HepG2 (cell line): ENCODE measurements around the gene CTU2. TPM values are rescaled to one million over a fixed set of nuclear protein-coding genes. Genes with fewer than 3 reads are reported as not detected.

Source experiments
- AGO2 ChIP-seq: fragments of 200-400 bp; formaldehyde crosslinking; optimal IDR thresholded peaks from 2 replicates; pipeline ENCODE3; 2017; ENCODE audit warnings: mild to moderate bottlenecking, low read depth, low read length, moderate library complexity
- IKZF1 ChIP-seq: fragments of 450-650 bp; IDR thresholded peaks from 2 replicates; pipeline ENCODE4 v1.7.1; 2016
- MNT ChIP-seq: fragments of 450-650 bp; IDR thresholded peaks from 2 replicates; pipeline ENCODE4 v1.6.1; 2016
- MTF1 ChIP-seq: sonication (generic); formaldehyde crosslinking; IDR thresholded peaks from 2 replicates; pipeline ENCODE4 v1.5.0; 2020; ENCODE audit warnings: missing genetic modification reagents
- MTF2 ChIP-seq: sonication (generic); formaldehyde crosslinking; IDR thresholded peaks from 2 replicates; pipeline ENCODE4 v1.5.0; 2020; ENCODE audit warnings: missing genetic modification reagents, borderline replicate concordance
- PRMT3 ChIP-seq: sonication (generic); formaldehyde crosslinking; IDR thresholded peaks from 2 replicates; pipeline ENCODE4 v1.8.1; 2022; ENCODE audit warnings: low read depth, mild to moderate bottlenecking, moderate library complexity, missing genetic modification reagents, borderline replicate concordance
- RBFOX2 ChIP-seq: fragments of 200-400 bp; formaldehyde crosslinking; IDR thresholded peaks from 2 replicates; pipeline ENCODE4 v1.6.1; 2017; ENCODE audit warnings: low read depth, mild to moderate bottlenecking, low read length
- SOX5 ChIP-seq: IDR thresholded peaks from 2 replicates; pipeline ENCODE4 v1.6.1; 2016; ENCODE audit warnings: borderline replicate concordance
- TBL1XR1 ChIP-seq: fragments of 150-350 bp; IDR thresholded peaks from 2 replicates; pipeline ENCODE4 v1.6.1; 2014; ENCODE audit warnings: borderline replicate concordance, low read length; ENCODE audit not compliant: partially characterized antibody
- TOE1 ChIP-seq: sonication (generic); formaldehyde crosslinking; IDR thresholded peaks from 2 replicates; pipeline ENCODE4 v1.4.0; 2020; ENCODE audit warnings: mild to moderate bottlenecking, missing genetic modification reagents
- YEATS2 ChIP-seq: sonication (generic); formaldehyde crosslinking; IDR thresholded peaks from 2 replicates; pipeline ENCODE4 v1.4.0; 2020; ENCODE audit warnings: missing genetic modification reagents, borderline replicate concordance
- ZBTB33 ChIP-seq: sonication (generic); formaldehyde crosslinking; IDR thresholded peaks from 2 replicates; pipeline ENCODE4 v1.4.0; 2020; ENCODE audit warnings: missing genetic modification reagents
- ZNF160 ChIP-seq: sonication (generic); formaldehyde crosslinking; IDR thresholded peaks from 2 replicates; pipeline ENCODE4 v1.8.0; 2022; ENCODE audit warnings: mild to moderate bottlenecking, inconsistent platforms, missing genetic modification reagents
- ZNF230 ChIP-seq: sonication (generic); formaldehyde crosslinking; IDR thresholded peaks from 2 replicates; pipeline ENCODE4 v1.4.0; 2020; ENCODE audit warnings: mild to moderate bottlenecking, missing genetic modification reagents
- ZNF256 ChIP-seq: sonication (generic); formaldehyde crosslinking; conservative IDR thresholded peaks from 2 replicates; pipeline ENCODE4 v1.4.0; 2020; ENCODE audit warnings: missing genetic modification reagents
- ZNF510 ChIP-seq: sonication (generic); formaldehyde crosslinking; IDR thresholded peaks from 2 replicates; pipeline ENCODE4 v1.4.0; 2020; ENCODE audit warnings: low read depth, mild to moderate bottlenecking, missing genetic modification reagents
- ZNF691 ChIP-seq: sonication (generic); formaldehyde crosslinking; IDR thresholded peaks from 2 replicates; pipeline ENCODE4 v1.4.0; 2020; ENCODE audit warnings: missing genetic modification reagents, low read depth, mild to moderate bottlenecking, borderline replicate concordance
- ZNF773 ChIP-seq: sonication (generic); formaldehyde crosslinking; IDR thresholded peaks from 2 replicates; pipeline ENCODE4 v1.4.0; 2020; ENCODE audit warnings: missing genetic modification reagents, borderline replicate concordance
- ZNF800 ChIP-seq: sonication (generic); formaldehyde crosslinking; IDR thresholded peaks from 2 replicates; pipeline ENCODE4 v1.4.0; 2020; ENCODE audit warnings: missing genetic modification reagents
- polyA plus RNA-seq, 8 experiments: library from polyadenylated mRNA; depleted of rRNA in 3 of 8; stranded (reverse) in 7 of 8; unstranded in 1 of 8; fragments of >200 nt; fragmentation: Illumina TruSeq in 4 of 8; extraction: Trizol in 4 of 8; gene quantifications; 2 replicates each; pipeline versions ENCODE4 v1.2.1 to v1.2.3, GENCODE V29; 2011 to 2016; ENCODE audit warnings: low read depth in 4 of 8, missing spikeins in 1 of 8, mixed read lengths in 1 of 8; ENCODE audit not compliant: insufficient read depth in 1 of 8
- total RNA-seq, 5 experiments: library from RNA; depleted of rRNA; stranded (reverse); fragments of >200 nt; fragmentation: Illumina TruSeq; extraction: Trizol; gene quantifications; 2 replicates each; pipeline ENCODE4 v1.2.3, GENCODE V29; 2016; ENCODE audit warnings: low read depth in 1 of 5

CTU2 gene
- total and polyA plus RNA-seq, 2 of the 13 experiments (the other 11 are each of a cell fraction or from before 2014, with no cell fraction given) = 13.3 to 21.9 TPM

GRCh38 chr16:88706229-88706964, at the start of gene CTU2, which contains the start of gene RNF166 (continued):
- TF ChIP-seq MNT (peak; percentile 83), AGO2 (no peak), ZNF773 (CRISPR knock-in tag) (no peak; the same call in 1 of the 2 replicates), ZBTB33 (CRISPR knock-in tag) (peak; percentile 58), ZNF160 (CRISPR knock-in tag) (peak; percentile 85), ZNF230 (peak; percentile 69; the same call in 1 of the 2 replicates), ZNF256 (CRISPR knock-in tag) (no peak), RBFOX2 (peak; percentile 84), MTF2 (no peak; the same call in 1 of the 2 replicates), PRMT3 (CRISPR knock-in tag) (no peak), MTF1 (0 out of 2 replicates have a peak, but pooled peaks have one; percentile 46), SOX5 (CRISPR knock-in tag) (peak; percentile 43; the same call in 1 of the 2 replicates), IKZF1 (no peak), ZNF510 (CRISPR knock-in tag) (no peak), YEATS2 (CRISPR knock-in tag) (peak; percentile 89), TBL1XR1 (peak; percentile 83), ZNF691 (CRISPR knock-in tag) (peak; percentile 96; the same call in 1 of the 2 replicates), ZNF800 (no peak), TOE1 (CRISPR knock-in tag) (no peak; the same call in 1 of the 2 replicates)
